GM12878 (cell line): ENCODE results near the gene TRIM72.

Experiments
- CTCF ChIP-seq, 3 experiments: IDR thresholded peaks in 2 of 3; conservative IDR thresholded peaks in 1 of 3; 2 replicates each; pipeline ENCODE4 v1.5.1; 2011; ENCODE audit warnings: low read depth in 3 of 3, low read length in 3 of 3, mild to moderate bottlenecking in 3 of 3, control low read depth in 2 of 3, moderate library complexity in 2 of 3, inconsistent platforms in 1 of 3, mixed read lengths in 1 of 3; ENCODE audit not compliant: control insufficient read depth in 2 of 3, insufficient read depth in 1 of 3; ENCODE audit errors: extremely low read depth in 1 of 3
- RCOR1 ChIP-seq: conservative IDR thresholded peaks from 2 replicates; pipeline ENCODE4 v1.6.1; 2012; ENCODE audit warnings: low read depth, low read length, improper control_type of control experiment
- ZNF207 ChIP-seq: fragments of 450-650 bp; IDR thresholded peaks from 2 replicates; pipeline ENCODE4 v1.6.1; 2014; ENCODE audit warnings: antibody characterized with exemption, mild to moderate bottlenecking, borderline replicate concordance
- ZNF274 ChIP-seq: IDR thresholded peaks from one replicate; pipeline ENCODE4 v1.8.0; 2011; ENCODE audit not compliant: insufficient read length, insufficient read depth
- ZNF592 ChIP-seq: fragments of 450-650 bp; IDR thresholded peaks from 2 replicates; pipeline ENCODE4 v1.6.1; 2017; ENCODE audit warnings: mild to moderate bottlenecking, moderate library complexity
- TF ChIP-seq, protein P1 (sequence below): IDR thresholded peaks from 2 replicates; pipeline ENCODE4 v1.6.1; 2012; ENCODE audit warnings: low read depth, low read length, improper control_type of control experiment

- TF ChIP-seq ZNF592 (no peak), ZNF207 (no peak), RCOR1 (no peak), ZNF274 (no peak), CTCF (IDR thresholded peaks at IDR 0.05 in 2 of 3, conservative IDR thresholded peaks at IDR 0.05 in 1 of 3; ENCODE audit: control insufficient read depth in 2 of 3, extremely low read depth in 1 of 3, insufficient read depth in 1 of 3, low read depth in 3 of 3, low read length in 3 of 3) (no peak)
- TF ChIP-seq, protein P1, sequence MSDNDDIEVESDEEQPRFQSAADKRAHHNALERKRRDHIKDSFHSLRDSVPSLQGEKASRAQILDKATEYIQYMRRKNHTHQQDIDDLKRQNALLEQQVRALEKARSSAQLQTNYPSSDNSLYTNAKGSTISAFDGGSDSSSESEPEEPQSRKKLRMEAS: no peak
These were observed 62.7 kb downstream of the TRIM72 start for GRCh38 chr16:31276600-31276999.
